Nephron (organoid): ENCODE measurements around the gene EPHB2.

ENCODE experiments used
- H3K27ac Mint-ChIP-seq, 3 experiments: 2 replicates each; pipeline ENCODE4 v1.8.0; 2020; ENCODE audit warnings: mixed read lengths in 3 of 3, mild to moderate bottlenecking in 2 of 3, moderate library complexity in 1 of 3
- H3K27me3 Mint-ChIP-seq: 2 replicates; pipeline ENCODE4 v1.8.0; 2021; ENCODE audit warnings: low read depth, mild to moderate bottlenecking, moderate library complexity, mixed read lengths
- H3K36me3 Mint-ChIP-seq: 2 replicates; pipeline ENCODE4 v1.8.0; 2020; ENCODE audit warnings: low read depth, mixed read lengths
- H3K4me1 Mint-ChIP-seq: 2 replicates; pipeline ENCODE4 v1.8.0; 2020; ENCODE audit warnings: mixed read lengths
- H3K4me3 Mint-ChIP-seq, 3 experiments: 2 replicates each; pipeline ENCODE4 v1.8.0; 2020; ENCODE audit warnings: mild to moderate bottlenecking in 3 of 3, mixed read lengths in 3 of 3, moderate library complexity in 2 of 3
- H3K9me3 Mint-ChIP-seq: 2 replicates; pipeline ENCODE4 v1.8.0; 2020; ENCODE audit warnings: mixed read lengths
- TF ChIP-seq, protein P1 (sequence below), 3 experiments: fragments of 200-600 bp; sonication (generic); IDR thresholded peaks; one replicate each; pipeline ENCODE4 v1.5.0; 2021; ENCODE audit warnings: antibody characterized with exemption in 3 of 3; ENCODE audit not compliant: unreplicated experiment in 3 of 3

Gene EPHB2

DNA sequence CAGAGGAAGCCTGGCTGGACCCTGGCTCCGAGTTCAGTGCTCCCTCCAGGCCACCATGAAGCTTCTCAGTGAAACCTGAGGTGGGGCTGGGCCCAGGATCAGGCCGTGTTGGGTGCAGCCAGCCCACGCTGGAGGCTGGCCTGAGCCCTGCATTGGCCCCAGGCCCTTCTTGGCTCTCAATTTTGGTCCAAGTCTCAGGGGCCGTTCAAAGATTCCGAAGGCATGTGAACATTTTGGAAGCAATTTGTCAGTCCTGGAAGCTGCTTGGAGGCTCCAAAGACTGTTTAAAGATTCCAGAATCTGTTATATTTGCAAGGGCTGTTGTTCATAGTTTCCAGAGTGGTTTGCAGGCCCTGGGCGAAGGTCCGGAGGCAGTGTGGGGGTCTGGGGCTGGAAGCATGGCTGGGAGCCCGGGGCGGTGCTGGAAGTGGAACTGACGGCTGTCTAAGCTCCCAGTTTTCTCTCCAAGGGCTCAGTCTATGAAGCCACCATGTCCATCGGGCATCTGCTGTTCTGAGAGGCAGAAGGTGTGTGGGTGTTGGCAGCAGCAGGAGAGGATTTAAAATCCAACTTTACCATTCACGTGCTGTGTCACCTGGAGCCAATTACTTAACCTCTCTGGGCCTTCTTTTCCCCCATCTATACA, 104.9 kb downstream of the EPHB2 start:
- peaks cover 11% of the 10 kb centered on the region for H3K4me1 Mint-ChIP-seq
- no peak overlapping the region for H3K4me3 Mint-ChIP-seq
- TF ChIP-seq, protein P1, sequence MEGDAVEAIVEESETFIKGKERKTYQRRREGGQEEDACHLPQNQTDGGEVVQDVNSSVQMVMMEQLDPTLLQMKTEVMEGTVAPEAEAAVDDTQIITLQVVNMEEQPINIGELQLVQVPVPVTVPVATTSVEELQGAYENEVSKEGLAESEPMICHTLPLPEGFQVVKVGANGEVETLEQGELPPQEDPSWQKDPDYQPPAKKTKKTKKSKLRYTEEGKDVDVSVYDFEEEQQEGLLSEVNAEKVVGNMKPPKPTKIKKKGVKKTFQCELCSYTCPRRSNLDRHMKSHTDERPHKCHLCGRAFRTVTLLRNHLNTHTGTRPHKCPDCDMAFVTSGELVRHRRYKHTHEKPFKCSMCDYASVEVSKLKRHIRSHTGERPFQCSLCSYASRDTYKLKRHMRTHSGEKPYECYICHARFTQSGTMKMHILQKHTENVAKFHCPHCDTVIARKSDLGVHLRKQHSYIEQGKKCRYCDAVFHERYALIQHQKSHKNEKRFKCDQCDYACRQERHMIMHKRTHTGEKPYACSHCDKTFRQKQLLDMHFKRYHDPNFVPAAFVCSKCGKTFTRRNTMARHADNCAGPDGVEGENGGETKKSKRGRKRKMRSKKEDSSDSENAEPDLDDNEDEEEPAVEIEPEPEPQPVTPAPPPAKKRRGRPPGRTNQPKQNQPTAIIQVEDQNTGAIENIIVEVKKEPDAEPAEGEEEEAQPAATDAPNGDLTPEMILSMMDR (IDR thresholded peaks at IDR 0.05; ENCODE audit: unreplicated experiment in 3 of 3), result no peak
- no peaks in the 10 kb centered on the region for H3K36me3 Mint-ChIP-seq
- no peaks in the 10 kb centered on the region for H3K27me3 Mint-ChIP-seq
- peak overlapping the region in 2 of 3 experiments; percentile 71 to 77 for H3K27ac Mint-ChIP-seq
- H3K9me3 Mint-ChIP-seq, result no peaks in the 10 kb centered on the region

DNA sequence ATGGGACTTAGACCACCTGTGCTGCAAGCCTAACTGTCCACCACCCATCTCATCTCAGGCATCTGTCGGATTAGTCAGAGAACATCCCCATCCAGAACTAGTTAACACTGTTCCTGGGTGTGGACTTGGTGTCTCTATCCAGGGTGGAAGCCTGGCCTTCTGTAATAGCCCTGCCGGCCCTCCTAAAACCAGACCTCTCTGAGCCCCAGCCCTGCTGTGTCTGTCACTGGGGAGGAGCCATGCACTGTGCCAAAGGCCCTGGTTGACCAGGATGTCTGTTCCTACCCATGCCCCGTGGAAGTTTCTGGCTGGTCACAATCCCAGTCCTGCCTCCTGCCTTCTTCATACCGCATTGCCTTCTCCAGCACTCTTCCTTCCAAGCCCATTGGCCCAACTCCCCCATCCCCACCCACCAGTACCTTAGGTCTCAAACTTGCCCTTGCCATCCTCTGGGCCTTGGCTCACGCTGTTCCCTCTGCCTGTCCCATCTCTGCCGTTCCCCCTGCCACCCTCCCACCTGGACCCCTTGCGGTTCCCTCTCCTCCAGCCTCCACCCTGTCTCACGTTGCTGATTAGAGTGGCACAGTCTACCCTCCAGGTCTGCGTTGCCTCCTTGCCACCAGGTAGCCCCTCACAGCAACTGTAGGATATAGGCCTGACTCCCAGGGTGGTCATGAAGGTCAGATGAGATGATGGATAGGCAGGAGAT, 105.6 kb downstream of the EPHB2 start:
- TF ChIP-seq, protein P1 (IDR thresholded peaks at IDR 0.05; ENCODE audit: unreplicated experiment in 3 of 3), result no peak
- Mint-ChIP-seq H3K27me3 (no peaks in the 10 kb centered on the region), H3K27ac (peak overlapping the region in 1 of 3 experiments; percentile 71), H3K4me1 (peaks cover 11% of the 10 kb centered on the region), H3K9me3 (no peaks in the 10 kb centered on the region), H3K36me3 (no peaks in the 10 kb centered on the region), H3K4me3 (no peak overlapping the region)

DNA sequence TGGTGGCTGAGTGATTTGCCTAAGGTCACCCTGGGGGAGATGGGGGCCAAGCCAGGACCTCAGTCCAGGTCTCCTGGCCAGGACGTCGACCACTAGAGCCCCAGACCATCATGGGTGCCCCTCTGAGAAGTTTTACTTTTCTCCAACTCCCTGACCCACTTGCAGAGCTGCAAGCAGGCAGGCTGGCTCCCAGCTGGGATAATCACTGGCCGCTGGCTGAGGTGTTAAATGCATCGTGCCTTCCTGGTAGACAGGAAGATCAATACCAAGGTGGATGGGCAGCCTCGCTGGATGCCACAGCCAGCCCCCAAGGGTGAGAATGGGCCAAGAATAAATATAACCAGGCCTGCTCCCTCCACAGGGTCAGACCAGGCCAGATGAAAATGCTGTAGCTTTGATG, 106.2 kb downstream of the EPHB2 start:
- no peaks in the 10 kb centered on the region for H3K27me3 Mint-ChIP-seq
- H3K4me3 Mint-ChIP-seq, result no peak overlapping the region
- H3K9me3 Mint-ChIP-seq, result no peaks in the 10 kb centered on the region
- TF ChIP-seq, protein P1 (IDR thresholded peaks at IDR 0.05; ENCODE audit: unreplicated experiment in 3 of 3), result no peak
- H3K27ac Mint-ChIP-seq, result peak overlapping the region in 1 of 3 experiments; percentile 71
- H3K4me1 Mint-ChIP-seq, result peaks cover 11% of the 10 kb centered on the region
- H3K36me3 Mint-ChIP-seq, result no peaks in the 10 kb centered on the region

GRCh38 chr1:22817462-22817861, 106.8 kb downstream of the EPHB2 start:
- Mint-ChIP-seq H3K27ac (no peak overlapping the region), H3K36me3 (no peaks in the 10 kb centered on the region), H3K9me3 (no peaks in the 10 kb centered on the region), H3K27me3 (no peaks in the 10 kb centered on the region), H3K4me3 (no peak overlapping the region), H3K4me1 (peaks cover 11% of the 10 kb centered on the region)
- TF ChIP-seq, protein P1 (IDR thresholded peaks at IDR 0.05; ENCODE audit: unreplicated experiment in 3 of 3), result no peak

DNA sequence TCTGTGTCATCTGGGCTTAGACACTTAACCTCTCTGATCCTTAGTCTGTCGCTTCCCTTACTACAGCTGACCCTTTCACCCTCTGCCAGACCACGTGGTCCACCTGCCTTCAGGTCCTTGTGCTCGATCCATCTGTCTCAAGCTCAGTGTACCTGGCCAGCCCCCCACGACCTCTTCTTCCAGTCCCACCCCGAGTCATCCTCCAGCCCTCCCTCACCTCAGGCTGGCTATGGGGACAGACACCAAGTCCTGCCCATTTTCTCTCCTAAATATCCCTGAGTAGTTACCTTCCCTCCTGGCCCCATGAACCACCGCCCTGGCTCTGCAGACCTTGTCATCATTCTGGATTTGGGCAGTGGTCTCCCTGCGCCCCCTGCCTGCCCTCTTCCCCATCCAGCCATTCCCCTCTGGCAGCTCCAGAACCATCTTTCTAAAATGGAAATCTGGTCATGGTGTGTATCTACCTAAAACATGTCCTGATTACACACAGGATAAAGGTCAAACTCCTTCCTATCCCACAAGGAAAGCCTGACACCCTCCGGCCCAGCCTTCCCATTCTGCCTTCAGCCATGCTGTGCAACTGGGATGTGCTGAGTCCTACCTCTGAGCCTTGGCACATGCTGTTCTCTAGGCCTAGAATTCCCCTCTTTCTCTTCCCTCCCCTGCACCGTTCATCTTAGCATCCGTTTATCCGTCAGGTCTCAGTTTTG, 107.6 kb downstream of the EPHB2 start:
- H3K27ac Mint-ChIP-seq, result peak overlapping the region in 1 of 3 experiments; percentile 42
- H3K4me3 Mint-ChIP-seq, result no peak overlapping the region

More for the DNA sequence above, 107.6 kb downstream of the EPHB2 start:
- H3K9me3 Mint-ChIP-seq, result no peaks in the 10 kb centered on the region
- peaks cover 4% of the 10 kb centered on the region for H3K27me3 Mint-ChIP-seq
- no peaks in the 10 kb centered on the region for H3K36me3 Mint-ChIP-seq
- peaks cover 11% of the 10 kb centered on the region for H3K4me1 Mint-ChIP-seq
- TF ChIP-seq, protein P1 (IDR thresholded peaks at IDR 0.05; ENCODE audit: unreplicated experiment in 3 of 3), result no peak
